Measurements from ENCODE around the gene TPSD1.
"Not testable (repeated sequence)": the region's sequence is repeated elsewhere in the genome, so short reads cannot be mapped to it uniquely, and the experiment has no call there.

TPSD1 gene

GRCh38 chr16:1244881-1245280 lies 11.0 kb upstream of the TPSD1 start:
- Histone ChIP-seq H3K4me1 (ENCODE audit: control insufficient read depth, insufficient read depth, low read length) (no peaks in the 10 kb centered on the region), H3K4me3 (ENCODE audit: low read depth, low read length) (no peak overlapping the region), H3K27ac (ENCODE audit: low read depth, low read length) (no peak overlapping the region), H3K9ac (ENCODE audit: low read depth, low read length) (no peak overlapping the region), H3K9me3 (ENCODE audit: control insufficient read depth, insufficient read depth, low read length) (no peaks in the 10 kb centered on the region), H3K27me3 (ENCODE audit: control insufficient read depth, insufficient read depth, low read length) (peaks cover 14% of the 10 kb centered on the region), H3K36me3 (ENCODE audit: control insufficient read depth, insufficient read depth, low read length) (no peaks in the 10 kb centered on the region)

GRCh38 chr16:1245452-1246020 lies 10.3 kb upstream of the TPSD1 start:
- Histone ChIP-seq H3K4me1 (ENCODE audit: control insufficient read depth, insufficient read depth, low read length) (no peaks in the 10 kb centered on the region), H3K36me3 (ENCODE audit: control insufficient read depth, insufficient read depth, low read length) (no peaks in the 10 kb centered on the region), H3K9me3 (ENCODE audit: control insufficient read depth, insufficient read depth, low read length) (no peaks in the 10 kb centered on the region), H3K9ac (ENCODE audit: low read depth, low read length) (no peak overlapping the region), H3K4me3 (ENCODE audit: low read depth, low read length) (no peak overlapping the region), H3K27ac (ENCODE audit: low read depth, low read length) (no peak overlapping the region), H3K27me3 (ENCODE audit: control insufficient read depth, insufficient read depth, low read length) (peaks cover 14% of the 10 kb centered on the region)

- H3K9me3 ChIP-seq (ENCODE audit: control insufficient read depth, insufficient read depth, low read length); H3K4me1 ChIP-seq (ENCODE audit: control insufficient read depth, insufficient read depth, low read length); H3K36me3 ChIP-seq (ENCODE audit: control insufficient read depth, insufficient read depth, low read length); H3K4me3 ChIP-seq (ENCODE audit: low read depth, low read length); H3K27ac ChIP-seq (ENCODE audit: low read depth, low read length); H3K9ac ChIP-seq (ENCODE audit: low read depth, low read length): not testable (repeated sequence)
- peaks cover 14% of the 10 kb centered on the region for H3K27me3 ChIP-seq (ENCODE audit: control insufficient read depth, insufficient read depth, low read length)
Measured at GRCh38 chr16:1247903-1248537, 7.8 kb upstream of the TPSD1 start.

DNA sequence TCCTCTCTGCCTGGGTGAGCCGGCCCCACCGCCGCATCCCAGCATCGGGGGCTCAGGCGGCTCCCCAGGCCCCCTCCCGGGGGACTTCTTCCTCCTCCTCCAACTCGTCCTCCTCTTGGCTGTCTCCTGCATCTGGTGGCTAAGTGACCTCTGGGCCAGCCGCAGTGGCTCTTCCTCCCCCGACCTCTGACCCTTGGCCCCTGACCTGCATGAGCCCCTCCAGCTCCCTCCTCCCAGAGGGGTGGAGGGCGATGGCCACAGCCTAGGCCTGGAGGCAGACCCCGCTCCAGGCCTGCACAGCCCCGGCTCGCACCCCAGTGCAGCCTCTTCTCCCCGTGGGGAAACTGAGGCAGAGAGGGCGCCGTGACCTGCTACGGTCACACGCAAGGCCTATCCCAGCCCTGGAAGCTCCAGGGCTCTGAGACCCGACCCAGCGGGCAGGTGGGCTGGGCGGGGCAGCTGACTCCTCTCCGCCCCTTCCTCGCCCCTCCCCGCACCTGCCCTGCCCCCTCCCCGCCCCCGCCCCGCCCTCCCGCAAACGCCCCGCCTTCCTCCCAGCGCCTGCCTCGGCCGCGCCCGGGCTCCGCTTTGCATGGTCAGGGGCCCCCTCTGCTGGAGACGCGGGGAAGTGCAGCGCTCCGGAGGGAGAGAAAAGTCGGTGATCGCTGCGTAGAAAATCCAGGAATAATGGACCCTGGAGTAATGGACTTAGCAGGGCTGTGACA lies 6.7 kb upstream of the TPSD1 start:
- H3K4me3 ChIP-seq (ENCODE audit: low read depth, low read length); H3K9me3 ChIP-seq (ENCODE audit: control insufficient read depth, insufficient read depth, low read length); H3K36me3 ChIP-seq (ENCODE audit: control insufficient read depth, insufficient read depth, low read length); H3K9ac ChIP-seq (ENCODE audit: low read depth, low read length); H3K4me1 ChIP-seq (ENCODE audit: control insufficient read depth, insufficient read depth, low read length); H3K27ac ChIP-seq (ENCODE audit: low read depth, low read length): not testable (repeated sequence)
- peaks cover 14% of the 10 kb centered on the region for H3K27me3 ChIP-seq (ENCODE audit: control insufficient read depth, insufficient read depth, low read length)

- not testable (repeated sequence) for H3K27ac ChIP-seq (ENCODE audit: low read depth, low read length); H3K4me3 ChIP-seq (ENCODE audit: low read depth, low read length); H3K9ac ChIP-seq (ENCODE audit: low read depth, low read length); H3K27me3 ChIP-seq (ENCODE audit: control insufficient read depth, insufficient read depth, low read length); H3K9me3 ChIP-seq (ENCODE audit: control insufficient read depth, insufficient read depth, low read length); H3K4me1 ChIP-seq (ENCODE audit: control insufficient read depth, insufficient read depth, low read length); H3K36me3 ChIP-seq (ENCODE audit: control insufficient read depth, insufficient read depth, low read length)
Measured at GRCh38 chr16:1253701-1254364, 2.0 kb upstream of the TPSD1 start.

- not testable (repeated sequence) for H3K27ac ChIP-seq (ENCODE audit: low read depth, low read length); H3K36me3 ChIP-seq (ENCODE audit: control insufficient read depth, insufficient read depth, low read length); H3K4me1 ChIP-seq (ENCODE audit: control insufficient read depth, insufficient read depth, low read length); H3K9ac ChIP-seq (ENCODE audit: low read depth, low read length); H3K9me3 ChIP-seq (ENCODE audit: control insufficient read depth, insufficient read depth, low read length); H3K4me3 ChIP-seq (ENCODE audit: low read depth, low read length)
- H3K27me3 ChIP-seq (ENCODE audit: control insufficient read depth, insufficient read depth, low read length) = peaks cover 10% of the 10 kb centered on the region; the same call in 1 of the 2 replicates
Measured at GRCh38 chr16:1254821-1255220, 1.0 kb upstream of the TPSD1 start.

GRCh38 chr16:1256296-1256873 lies 516 bp downstream of the TPSD1 start:
- not testable (repeated sequence) for H3K36me3 ChIP-seq (ENCODE audit: control insufficient read depth, insufficient read depth, low read length); H3K9ac ChIP-seq (ENCODE audit: low read depth, low read length); H3K4me1 ChIP-seq (ENCODE audit: control insufficient read depth, insufficient read depth, low read length); H3K27ac ChIP-seq (ENCODE audit: low read depth, low read length); H3K4me3 ChIP-seq (ENCODE audit: low read depth, low read length); H3K9me3 ChIP-seq (ENCODE audit: control insufficient read depth, insufficient read depth, low read length)
- peaks cover 21% of the 10 kb centered on the region; the same call in 1 of the 2 replicates for H3K27me3 ChIP-seq (ENCODE audit: control insufficient read depth, insufficient read depth, low read length)

GRCh38 chr16:1256874-1257322 lies 1.0 kb downstream of the TPSD1 start:
- Histone ChIP-seq H3K27ac (ENCODE audit: low read depth, low read length) (no peak overlapping the region), H3K4me3 (ENCODE audit: low read depth, low read length) (no peak overlapping the region), H3K4me1 (ENCODE audit: control insufficient read depth, insufficient read depth, low read length) (no peaks in the 10 kb centered on the region; the same call in 1 of the 2 replicates), H3K9ac (ENCODE audit: low read depth, low read length) (no peak overlapping the region), H3K36me3 (ENCODE audit: control insufficient read depth, insufficient read depth, low read length) (no peaks in the 10 kb centered on the region), H3K9me3 (ENCODE audit: control insufficient read depth, insufficient read depth, low read length) (no peaks in the 10 kb centered on the region), H3K27me3 (ENCODE audit: control insufficient read depth, insufficient read depth, low read length) (peaks cover 24% of the 10 kb centered on the region; the same call in 1 of the 2 replicates)

DNA sequence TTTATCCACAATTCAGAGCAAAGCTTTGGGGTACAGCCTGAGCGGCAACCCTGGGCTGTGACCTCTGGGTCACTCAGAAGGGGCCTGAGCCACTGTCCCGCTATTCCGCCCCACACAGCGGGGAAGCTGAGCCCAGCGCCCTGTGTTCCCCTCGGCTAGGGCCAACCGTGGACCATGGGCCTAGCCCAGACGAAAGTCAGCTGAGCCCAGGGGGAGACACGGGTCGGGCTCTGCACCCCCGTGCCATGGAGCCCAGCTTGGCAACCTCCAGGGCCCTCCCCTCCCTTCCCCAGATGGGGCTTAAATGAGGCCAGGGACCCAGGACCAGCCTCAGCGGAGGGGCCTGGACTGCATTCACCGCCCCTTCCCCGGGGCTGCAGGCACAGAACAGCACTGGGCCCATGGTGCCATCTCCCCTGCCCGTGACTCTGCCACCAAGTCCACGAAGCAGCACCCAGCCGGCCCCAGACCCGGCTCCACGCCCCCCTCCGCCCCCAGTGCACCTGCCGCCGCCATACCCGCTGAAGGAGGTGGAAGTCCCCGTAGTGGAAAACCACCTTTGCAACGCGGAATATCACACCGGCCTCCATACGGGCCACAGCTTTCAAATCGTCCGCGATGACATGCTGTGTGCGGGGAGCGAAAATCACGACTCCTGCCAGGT lies 1.8 kb downstream of the TPSD1 start:
- Histone ChIP-seq H3K9ac (ENCODE audit: low read depth, low read length) (no peak overlapping the region), H3K36me3 (ENCODE audit: control insufficient read depth, insufficient read depth, low read length) (no peaks in the 10 kb centered on the region), H3K27ac (ENCODE audit: low read depth, low read length) (no peak overlapping the region), H3K9me3 (ENCODE audit: control insufficient read depth, insufficient read depth, low read length) (no peaks in the 10 kb centered on the region), H3K27me3 (ENCODE audit: control insufficient read depth, insufficient read depth, low read length) (peaks cover 24% of the 10 kb centered on the region; the same call in 1 of the 2 replicates), H3K4me1 (ENCODE audit: control insufficient read depth, insufficient read depth, low read length) (no peaks in the 10 kb centered on the region; the same call in 1 of the 2 replicates), H3K4me3 (ENCODE audit: low read depth, low read length) (no peak overlapping the region)

DNA sequence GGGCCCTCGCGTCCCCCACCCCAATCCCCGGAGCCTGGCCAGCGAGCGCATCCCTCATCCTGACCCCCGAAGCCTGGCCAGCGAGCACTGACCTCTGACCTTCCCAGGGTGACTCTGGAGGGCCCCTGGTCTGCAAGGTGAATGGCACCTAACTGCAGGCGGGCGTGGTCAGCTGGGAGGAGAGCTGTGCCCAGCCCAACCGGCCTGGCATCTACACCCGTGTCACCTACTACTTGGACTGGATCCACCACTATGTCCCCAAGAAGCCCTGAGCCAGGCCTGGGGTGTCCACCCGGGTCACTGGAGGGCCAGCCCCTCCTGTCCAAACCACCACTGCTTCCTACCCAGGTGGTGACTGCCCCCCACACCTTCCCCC lies 2.3 kb downstream of the TPSD1 start:
- Histone ChIP-seq H3K9me3 (ENCODE audit: control insufficient read depth, insufficient read depth, low read length) (no peaks in the 10 kb centered on the region), H3K9ac (ENCODE audit: low read depth, low read length) (no peak overlapping the region), H3K36me3 (ENCODE audit: control insufficient read depth, insufficient read depth, low read length) (no peaks in the 10 kb centered on the region), H3K4me3 (ENCODE audit: low read depth, low read length) (no peak overlapping the region), H3K4me1 (ENCODE audit: control insufficient read depth, insufficient read depth, low read length) (no peaks in the 10 kb centered on the region; the same call in 1 of the 2 replicates), H3K27ac (ENCODE audit: low read depth, low read length) (no peak overlapping the region), H3K27me3 (ENCODE audit: control insufficient read depth, insufficient read depth, low read length) (peaks cover 24% of the 10 kb centered on the region; the same call in 1 of the 2 replicates)
